ENCODE measurements around the gene SLC7A10.
"Not testable (repeated sequence)": the region's sequence is repeated elsewhere in the genome, so short reads cannot be mapped to it uniquely, and the experiment has no call there.

SLC7A10 gene

GRCh38 chr19:33201473-33201872 is 24.2 kb downstream of the SLC7A10 start:
- no peak for DNase-seq

- no peak for DNase-seq
Observed at GRCh38 chr19:33199441-33200265, 26.0 kb downstream of the SLC7A10 start.

GRCh38 chr19:33198169-33198568 is 27.5 kb downstream of the SLC7A10 start:
- no peak for DNase-seq

GRCh38 chr19:33197591-33198000 is 28.1 kb downstream of the SLC7A10 start:
- DNase-seq = no peak

GRCh38 chr19:33196446-33197193 is 29.0 kb downstream of the SLC7A10 start:
- DNase-seq = no peak

GRCh38 chr19:33195645-33196347 is 29.9 kb downstream of the SLC7A10 start:
- DNase-seq = no peak

GRCh38 chr19:33194886-33195644 is 30.6 kb downstream of the SLC7A10 start:
- DNase-seq = no peak

GRCh38 chr19:33194532-33194885 is 31.1 kb downstream of the SLC7A10 start:
- no peak for DNase-seq

GRCh38 chr19:33193865-33194362 is 31.7 kb downstream of the SLC7A10 start, which contains the start of gene LRP3:
Gene LRP3 (plus strand): TSS chr19:33194330. CDS start chr19:33194786, 456 bp downstream.
- DNase-seq = no peak

- DNase-seq = no peak
Observed at GRCh38 chr19:33193269-33193864, 32.3 kb downstream of the SLC7A10 start.

- DNase-seq = no peak
Observed at GRCh38 chr19:33192010-33192409, 33.6 kb downstream of the SLC7A10 start.

GRCh38 chr19:33191501-33191900 is 34.1 kb downstream of the SLC7A10 start:
- DNase-seq = no peak

- not testable (repeated sequence) for DNase-seq
Observed at GRCh38 chr19:33191092-33191491, 34.6 kb downstream of the SLC7A10 start.

- no peak for DNase-seq
Observed at GRCh38 chr19:33189453-33189852, 36.2 kb downstream of the SLC7A10 start.

- no peak for DNase-seq
Observed at GRCh38 chr19:33187183-33187540, 38.5 kb downstream of the SLC7A10 start.

- DNase-seq = no peak
Observed at GRCh38 chr19:33186431-33187182, 39.0 kb downstream of the SLC7A10 start.

- DNase-seq = no peak
Observed at GRCh38 chr19:33177417-33177979, 48.2 kb downstream of the SLC7A10 start.

- DNase-seq = peak; percentile 94
Observed at GRCh38 chr19:33176670-33177416, 48.8 kb downstream of the SLC7A10 start.

- DNase-seq = no peak
Observed at GRCh38 chr19:33175886-33176669, 49.6 kb downstream of the SLC7A10 start.

All from stimulated activated CD4-positive, alpha-beta T cell treated with anti-CD3 and anti-CD28 coated beads, Interleukin-4, amount 100 ng/mL, for 1 hour (primary cell).